A549 treated with AZD9567 at 1 μM for 4 hours (cell line): Measurements from ENCODE around the gene OLFM1. TPM values are rescaled to one million over a fixed set of nuclear protein-coding genes. Genes with fewer than 3 reads are reported as not detected.

Experiments
- total RNA-seq: library from RNA; stranded (reverse); fragments of 200-300 nt; extraction: Qiagen RNA extraction; gene quantifications from 5 replicates; pipeline ENCODE4 v1.2.3, GENCODE V29; 2022; ENCODE audit not compliant: insufficient read depth

OLFM1 gene
- total RNA-seq: 7.1 to 9.7 TPM (median 9.5 TPM) in 5 replicates

DNA sequence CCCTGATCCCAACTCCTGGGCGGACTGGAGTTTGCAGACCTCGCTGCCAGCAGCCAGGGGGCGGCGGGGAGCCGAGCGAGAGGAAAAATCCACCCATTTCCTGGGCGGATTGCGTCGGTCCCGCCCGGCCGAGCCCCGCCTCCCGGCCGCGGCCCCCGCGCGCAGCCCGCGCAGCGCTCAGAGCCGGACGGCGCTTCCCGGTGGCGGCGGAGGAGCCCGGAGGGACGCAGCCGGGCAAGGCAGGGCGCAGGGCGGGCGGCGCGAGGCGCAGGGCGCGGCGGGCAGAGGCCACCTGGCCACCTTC is at the start of gene OLFM1:
Gene OLFM1 (plus strand): TSS at position 180 of the 304 bp plus-strand sequence. CDS start 322 bp downstream, outside the sequence.

Other genes with a start within 250 kb of the OLFM1 start
- gene FCN2, start 206.9 kb upstream of the OLFM1 start, total RNA-seq: not detected in 5 replicates
- not detected in 5 replicates for gene FCN1, start 169.8 kb upstream of the OLFM1 start, total RNA-seq